HEK293T (cell line): ENCODE data around the gene NPTX2.

Source experiments
- BHLHE40 ChIP-seq: fragments of 450-650 bp; IDR thresholded peaks from 2 replicates; pipeline ENCODE4 v1.6.1; 2016; ENCODE audit warnings: mild to moderate bottlenecking, moderate library complexity, borderline replicate concordance
- FOXA1 ChIP-seq: fragments of 450-650 bp; IDR thresholded peaks from 2 replicates; pipeline ENCODE4 v1.6.1; 2016; ENCODE audit warnings: mild to moderate bottlenecking
- FOXK2 ChIP-seq: fragments of 450-650 bp; IDR thresholded peaks from 2 replicates; pipeline ENCODE4 v1.6.1; 2016; ENCODE audit warnings: mild to moderate bottlenecking
- FOXM1 ChIP-seq: fragments of 450-650 bp; IDR thresholded peaks from 2 replicates; pipeline ENCODE4 v1.6.1; 2017; ENCODE audit warnings: mild to moderate bottlenecking, borderline replicate concordance
- SP1 ChIP-seq: fragments of 450-650 bp; IDR thresholded peaks from 2 replicates; pipeline ENCODE4 v1.6.1; 2017
- SUZ12 ChIP-seq: fragments of 450-650 bp; IDR thresholded peaks from 2 replicates; pipeline ENCODE4 v1.6.1; 2016; ENCODE audit warnings: mild to moderate bottlenecking

DNA sequence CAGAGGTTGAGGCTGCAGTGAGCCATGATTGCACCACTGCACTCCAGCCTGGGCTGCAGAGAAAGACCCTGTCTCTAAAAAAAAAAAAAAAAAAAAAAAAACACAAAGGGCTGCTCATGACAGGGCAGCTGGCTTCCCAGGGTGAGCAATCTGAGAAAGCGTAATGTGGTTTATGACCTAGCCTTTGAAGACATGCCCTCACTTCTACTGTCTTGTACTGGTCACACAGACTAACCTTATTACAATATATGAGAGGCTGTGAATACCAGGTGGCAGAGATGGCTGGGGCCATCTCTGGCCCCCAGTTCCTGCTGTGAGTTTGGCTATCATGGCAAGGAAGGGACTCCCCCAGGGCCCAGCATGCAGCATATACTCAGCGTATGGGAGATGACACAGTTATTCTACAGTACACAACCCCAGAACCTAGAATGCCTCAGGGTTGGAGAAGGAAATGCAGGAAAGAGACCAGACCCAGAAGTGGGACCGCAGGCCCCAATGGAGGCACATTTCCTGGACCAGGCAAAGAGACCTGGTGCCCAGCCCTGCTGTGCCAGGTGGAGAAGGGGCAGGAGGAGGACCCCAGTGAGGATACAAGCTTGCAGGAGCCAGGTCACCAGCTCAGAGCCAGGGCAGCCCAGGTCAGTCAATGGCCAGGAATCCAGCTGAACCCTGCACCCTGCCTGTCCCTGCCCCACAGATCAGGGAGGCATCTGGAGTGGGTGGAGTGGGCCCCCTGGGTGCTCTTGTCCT, 26.3 kb downstream of the NPTX2 start:
- TF ChIP-seq FOXA1: no peak
- no peak for TF ChIP-seq SP1
- no peak for TF ChIP-seq BHLHE40
- no peak for TF ChIP-seq SUZ12
- no peak for TF ChIP-seq FOXK2
- no peak for TF ChIP-seq FOXM1
